ENCODE data around the gene CLEC16A. TPM values are rescaled to one million over a fixed set of nuclear protein-coding genes. Genes with fewer than 3 reads are reported as not detected.

Gene CLEC16A
- total RNA-seq, 4 donors from 2014 or later, result 29.5 to 58.8 (median 48.4) TPM

DNA sequence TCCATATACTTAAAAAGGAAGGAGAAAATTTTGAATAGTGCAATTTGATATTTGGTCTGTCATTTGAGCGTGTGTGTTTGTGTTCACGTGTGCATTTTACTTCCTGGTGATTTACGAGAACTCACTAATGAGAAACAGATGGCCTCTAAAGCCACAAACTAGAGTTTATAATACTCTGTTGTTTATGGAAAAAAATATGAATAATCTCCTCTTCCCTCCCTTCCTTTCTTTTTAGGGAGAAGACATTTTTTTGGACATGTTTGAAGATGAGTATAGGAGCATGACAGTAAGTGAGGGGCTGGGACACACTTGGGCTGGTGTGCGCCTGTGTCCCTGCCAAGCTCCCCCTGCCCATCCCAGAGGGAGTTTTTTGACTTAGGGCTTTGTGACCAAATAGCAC lies 102.7 kb downstream of the CLEC16A start:
- TF ChIP-seq, protein P1, sequence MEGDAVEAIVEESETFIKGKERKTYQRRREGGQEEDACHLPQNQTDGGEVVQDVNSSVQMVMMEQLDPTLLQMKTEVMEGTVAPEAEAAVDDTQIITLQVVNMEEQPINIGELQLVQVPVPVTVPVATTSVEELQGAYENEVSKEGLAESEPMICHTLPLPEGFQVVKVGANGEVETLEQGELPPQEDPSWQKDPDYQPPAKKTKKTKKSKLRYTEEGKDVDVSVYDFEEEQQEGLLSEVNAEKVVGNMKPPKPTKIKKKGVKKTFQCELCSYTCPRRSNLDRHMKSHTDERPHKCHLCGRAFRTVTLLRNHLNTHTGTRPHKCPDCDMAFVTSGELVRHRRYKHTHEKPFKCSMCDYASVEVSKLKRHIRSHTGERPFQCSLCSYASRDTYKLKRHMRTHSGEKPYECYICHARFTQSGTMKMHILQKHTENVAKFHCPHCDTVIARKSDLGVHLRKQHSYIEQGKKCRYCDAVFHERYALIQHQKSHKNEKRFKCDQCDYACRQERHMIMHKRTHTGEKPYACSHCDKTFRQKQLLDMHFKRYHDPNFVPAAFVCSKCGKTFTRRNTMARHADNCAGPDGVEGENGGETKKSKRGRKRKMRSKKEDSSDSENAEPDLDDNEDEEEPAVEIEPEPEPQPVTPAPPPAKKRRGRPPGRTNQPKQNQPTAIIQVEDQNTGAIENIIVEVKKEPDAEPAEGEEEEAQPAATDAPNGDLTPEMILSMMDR (IDR thresholded peaks at IDR 0.05), result no peak
- TF ChIP-seq POLR2A (IDR thresholded peaks at IDR 0.05), result no peak
- WGBS, 2 donors, result 85 to 88% methylated on average over 4 of the region's 4 CpGs
- Histone ChIP-seq H3K4me3 (replicated peaks in 1 of 3) (no peak overlapping the region), H3K27me3 (no peaks in the 10 kb centered on the region), H3K4me1 (peaks cover 12 to 17% of the 10 kb centered on the region in 2 donors), H3K36me3 (peaks cover 0 to 5% of the 10 kb centered on the region in 2 donors), H3K27ac (peak overlapping the region in 1 of 3 donors; percentile 31), H3K9me3 (no peaks in the 10 kb centered on the region)
- intact Hi-C loops (cut with DNase I), result no loop called here
- no peak for DNase-seq

DNA sequence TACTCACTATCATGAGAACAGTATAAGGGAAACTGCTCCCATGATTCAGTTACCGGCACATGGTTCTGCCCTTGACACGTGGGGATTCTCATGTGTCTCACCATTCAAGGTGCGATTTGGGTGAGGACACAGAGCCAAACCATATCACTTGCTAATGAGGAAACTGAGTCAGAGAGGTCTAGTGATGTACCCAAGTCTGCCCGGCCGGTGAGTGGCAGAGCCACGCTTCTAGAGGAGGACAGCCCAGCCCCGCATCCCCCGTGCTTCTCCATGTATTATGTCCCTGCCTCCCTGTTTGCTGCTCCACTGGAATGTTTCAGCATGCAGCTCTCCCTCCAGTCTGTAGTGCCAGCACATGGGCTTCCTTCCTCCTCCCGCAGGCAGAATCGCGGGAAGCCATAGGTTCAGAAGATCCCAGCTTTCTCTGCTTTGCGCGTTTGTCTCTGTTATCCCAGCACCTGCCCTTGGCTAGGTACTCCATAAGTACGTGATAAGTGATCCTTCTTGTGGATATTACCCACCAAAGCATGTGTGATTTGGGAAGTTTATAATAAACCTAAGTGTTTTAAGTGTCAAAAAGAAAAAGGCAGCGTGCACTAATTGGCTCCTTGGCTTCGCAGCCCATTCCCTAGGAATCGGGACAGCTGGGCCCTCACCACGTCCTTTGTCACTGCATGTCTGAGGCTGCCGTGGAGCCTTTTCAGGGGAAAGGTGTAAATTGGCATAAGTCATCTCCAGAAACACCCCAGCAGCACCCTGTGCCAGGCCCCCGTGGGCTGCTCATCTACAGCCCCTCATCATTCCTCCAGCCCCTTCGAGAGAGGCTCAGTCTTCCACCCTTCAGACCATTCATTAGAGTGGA lies 103.8 kb downstream of the CLEC16A start:
- peaks cover 0 to 5% of the 10 kb centered on the region in 2 donors for H3K36me3 ChIP-seq
- 90 to 92% methylated on average over 21 of the region's 21 CpGs for WGBS, 2 donors
- DNase-seq, result no peak
- TF ChIP-seq, protein P1 (IDR thresholded peaks at IDR 0.05), result no peak
- TF ChIP-seq POLR2A (IDR thresholded peaks at IDR 0.05), result no peak
- H3K9me3 ChIP-seq, result no peaks in the 10 kb centered on the region
- no peaks in the 10 kb centered on the region for H3K27me3 ChIP-seq
- H3K4me1 ChIP-seq, result peaks cover 14 to 26% of the 10 kb centered on the region in 2 donors
- intact Hi-C loops (cut with DNase I), result no loop called here
- no peak overlapping the region for H3K27ac ChIP-seq
- H3K4me3 ChIP-seq (replicated peaks in 1 of 3), result no peak overlapping the region

DNA sequence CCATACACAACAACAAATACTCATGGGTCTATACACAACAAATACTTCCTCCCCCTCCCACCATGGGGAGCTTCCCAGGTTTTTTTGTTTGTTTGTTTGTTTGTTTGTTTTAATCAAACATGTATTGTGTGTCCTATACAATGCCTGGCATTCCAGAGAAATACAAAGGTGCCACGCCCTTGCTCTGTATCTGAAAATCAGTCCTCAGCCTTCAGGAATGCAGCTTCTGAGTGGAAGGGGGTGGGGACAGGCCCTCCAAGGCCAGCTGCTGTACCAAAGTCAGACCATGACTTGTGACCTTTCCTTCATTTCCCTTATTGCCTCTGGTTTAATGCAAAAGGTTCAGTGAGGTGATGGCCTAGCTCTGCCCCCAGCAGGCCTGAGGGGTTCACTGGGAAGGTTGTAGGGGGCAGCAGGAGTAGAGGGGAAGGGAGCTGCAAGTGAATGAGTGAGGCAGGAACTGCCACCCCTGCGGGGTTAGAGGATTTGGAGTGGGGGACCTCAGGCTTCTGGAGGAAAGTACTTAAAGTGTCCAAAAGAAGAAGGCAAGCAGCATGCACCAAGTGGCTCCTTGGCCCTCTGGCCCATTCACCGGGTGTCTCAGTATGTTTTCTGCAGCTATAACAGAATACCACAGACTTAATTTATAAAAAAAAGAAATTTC lies 105.2 kb downstream of the CLEC16A start:
- WGBS, 2 donors, result 80 to 81% methylated on average over 3 of the region's 3 CpGs
- no peaks in the 10 kb centered on the region for H3K9me3 ChIP-seq
- H3K4me1 ChIP-seq, result peaks cover 25 to 38% of the 10 kb centered on the region in 2 donors
- no peak for DNase-seq
- intact Hi-C loops (cut with DNase I), result loop anchor here (10.0 kb wide), 1 partner anchor 85 kb away; no protein-coding TSS in a partner anchor
- H3K36me3 ChIP-seq, result no peaks in the 10 kb centered on the region
- TF ChIP-seq, protein P1 (IDR thresholded peaks at IDR 0.05), result no peak
- no peak for TF ChIP-seq POLR2A (IDR thresholded peaks at IDR 0.05)
- H3K27ac ChIP-seq, result peak overlapping the region in 1 of 3 donors; percentile 9
- no peaks in the 10 kb centered on the region for H3K27me3 ChIP-seq
- no peak overlapping the region for H3K4me3 ChIP-seq (replicated peaks in 1 of 3)

DNA sequence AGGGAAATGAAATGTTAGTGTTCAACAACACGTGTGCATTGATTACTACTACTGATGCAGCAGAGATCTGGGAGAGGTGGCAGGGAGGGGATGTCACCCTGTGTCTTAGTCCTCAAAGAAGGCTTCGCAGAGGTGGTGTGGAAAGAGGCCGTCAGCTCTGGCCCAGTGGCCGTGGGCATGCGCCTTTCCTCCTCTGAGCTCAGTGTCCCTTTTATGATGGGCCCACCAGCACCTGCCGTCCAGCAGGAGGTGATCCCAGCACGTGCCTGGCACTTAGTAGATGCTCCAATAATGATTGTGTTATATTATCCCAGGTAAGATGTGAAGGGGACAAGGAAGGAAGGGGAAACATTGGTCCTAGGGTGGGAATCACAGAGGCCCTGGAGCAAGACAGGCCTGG lies 106.2 kb downstream of the CLEC16A start:
- WGBS, 2 donors, result 93 to 97% methylated on average over 7 of the region's 7 CpGs

More for the DNA sequence above, 106.2 kb downstream of the CLEC16A start:
- intact Hi-C loops (cut with DNase I), result loop anchor here (10.0 kb wide), 1 partner anchor 84 kb away; no protein-coding TSS in a partner anchor
- no peaks in the 10 kb centered on the region for H3K9me3 ChIP-seq
- H3K27me3 ChIP-seq, result no peaks in the 10 kb centered on the region
- H3K27ac ChIP-seq, result no peak overlapping the region
- H3K4me3 ChIP-seq (replicated peaks in 1 of 3), result no peak overlapping the region
- H3K36me3 ChIP-seq, result no peaks in the 10 kb centered on the region
- TF ChIP-seq, protein P1 (IDR thresholded peaks at IDR 0.05), result no peak
- TF ChIP-seq POLR2A (IDR thresholded peaks at IDR 0.05), result no peak
- H3K4me1 ChIP-seq, result peaks cover 33 to 46% of the 10 kb centered on the region in 2 donors
- no peak for DNase-seq

All from thyroid gland (tissue), 4 donors.